ENCODE measurements around the gene SAMD15. TPM values are rescaled to one million over a fixed set of nuclear protein-coding genes. Genes with fewer than 3 reads are reported as not detected.

Gene SAMD15
- total RNA-seq, 1 experiment from 2014 or later, result 0.42 TPM

- CTCF ChIA-PET, result no interaction called here
These were observed 58.9 kb downstream of the SAMD15 start for GRCh38 chr14:77436042-77436441.

GRCh38 chr14:77438596-77438995 lies 61.4 kb downstream of the SAMD15 start:
- no peak for DNase-seq (ENCODE audit: low spot score)
- ChIA-PET POLR2A (no interaction called here), CTCF (interaction anchor here (0.6 to 0.7 kb wide), 3 partner anchors 19 to 315 kb away, joined by 3 to 4 read pairs (median 3); partner anchors contain the start of gene AHSA1)
- no peak for ATAC-seq
- Mint-ChIP-seq H3K27ac (no peak overlapping the region), H3K27me3 (ENCODE audit: low read depth) (no peaks in the 10 kb centered on the region), H3K4me1 (no peaks in the 10 kb centered on the region), H3K4me3 (no peak overlapping the region), H3K36me3 (peaks cover 39% of the 10 kb centered on the region), H3K9me3 (no peaks in the 10 kb centered on the region)
- TF ChIP-seq ZNF317 (CRISPR knock-in tag; IDR thresholded peaks at IDR 0.05; ENCODE audit: borderline replicate concordance, low read depth), result no peak
- no peak for TF ChIP-seq CREB1 (CRISPR knock-in tag; IDR thresholded peaks at IDR 0.05)
- TF ChIP-seq SP1 (CRISPR knock-in tag; conservative IDR thresholded peaks at IDR 0.05), result no peak
- no peak for TF ChIP-seq ATF3 (CRISPR knock-in tag; conservative IDR thresholded peaks at IDR 0.05)
- TF ChIP-seq NR3C1 (CRISPR knock-in tag; conservative IDR thresholded peaks at IDR 0.05; ENCODE audit: low read depth), result no peak
- no peak for TF ChIP-seq TEAD1 (CRISPR knock-in tag; IDR thresholded peaks at IDR 0.05)
- TF ChIP-seq ZNF121 (CRISPR knock-in tag; IDR thresholded peaks at IDR 0.05), result no peak
- no peak for TF ChIP-seq SMAD4 (CRISPR knock-in tag; IDR thresholded peaks at IDR 0.05)
- TF ChIP-seq GABPB1 (CRISPR knock-in tag; IDR thresholded peaks at IDR 0.05), result no peak
- TF ChIP-seq PRRX2 (CRISPR knock-in tag; IDR thresholded peaks at IDR 0.05), result no peak
- TF ChIP-seq AR (CRISPR knock-in tag; IDR thresholded peaks at IDR 0.05), result no peak
- TF ChIP-seq MLX (CRISPR knock-in tag; IDR thresholded peaks at IDR 0.05), result no peak

More at GRCh38 chr14:77436042-77436441, 58.9 kb downstream of the SAMD15 start:
- TF ChIP-seq GTF2I (CRISPR knock-in tag; conservative IDR thresholded peaks at IDR 0.05) (no peak), GRHL2 (CRISPR knock-in tag; IDR thresholded peaks at IDR 0.05; ENCODE audit: insufficient replicate concordance, severe bottlenecking) (no peak), MLX (CRISPR knock-in tag; IDR thresholded peaks at IDR 0.05) (no peak), ZNF423 (CRISPR knock-in tag; IDR thresholded peaks at IDR 0.05) (no peak), IRF1 (CRISPR knock-in tag; IDR thresholded peaks at IDR 0.05) (no peak), SOX15 (CRISPR knock-in tag; IDR thresholded peaks at IDR 0.05) (no peak), NR2C2 (CRISPR knock-in tag; IDR thresholded peaks at IDR 0.05) (no peak), ZNF425 (CRISPR knock-in tag; conservative IDR thresholded peaks at IDR 0.05) (no peak), OVOL2 (CRISPR knock-in tag; IDR thresholded peaks at IDR 0.05; ENCODE audit: borderline replicate concordance) (no peak), USF2 (CRISPR knock-in tag; IDR thresholded peaks at IDR 0.05) (no peak), HMGXB4 (CRISPR knock-in tag; IDR thresholded peaks at IDR 0.05) (no peak)
- no peaks in the 10 kb centered on the region for H3K27me3 Mint-ChIP-seq (ENCODE audit: low read depth)
- H3K9me3 Mint-ChIP-seq, result no peaks in the 10 kb centered on the region
- no peak for ATAC-seq
- H3K4me1 Mint-ChIP-seq, result no peaks in the 10 kb centered on the region
- POLR2A ChIA-PET, result no interaction called here
- DNase-seq (ENCODE audit: low spot score), result no peak
- H3K36me3 Mint-ChIP-seq, result peaks cover 26% of the 10 kb centered on the region
- no peak overlapping the region for H3K4me3 Mint-ChIP-seq
- H3K27ac Mint-ChIP-seq, result no peak overlapping the region

All from WTC11 (cell line).